SK-N-SH (cell line): ENCODE data around the gene STIL.
"Not testable (repeated sequence)": the region's sequence is repeated elsewhere in the genome, so short reads cannot be mapped to it uniquely, and the experiment has no call there.

ENCODE experiments used
- CHD2 ChIP-seq: fragments of 150-350 bp; IDR thresholded peaks from 2 replicates; pipeline ENCODE4 v1.6.1; 2018; ENCODE audit warnings: low read length; ENCODE audit not compliant: partially characterized antibody
- CTCF ChIP-seq: fragments of 200-600 bp; sonication (generic); IDR thresholded peaks from 2 replicates; pipeline ENCODE4 v1.6.1; 2017; ENCODE audit warnings: antibody characterized with exemption, mild to moderate bottlenecking, moderate library complexity
- EZH2phosphoT487 ChIP-seq: fragments of 200-600 bp; sonication (generic); IDR thresholded peaks from 2 replicates; pipeline ENCODE4 v1.6.1; 2017; ENCODE audit warnings: low read depth, mixed run types, mild to moderate bottlenecking, antibody characterized with exemption, moderate library complexity, borderline replicate concordance
- GABPA ChIP-seq: IDR thresholded peaks from 2 replicates; pipeline ENCODE4 v1.4.0; 2012; ENCODE audit warnings: low read depth, mild to moderate bottlenecking
- REST ChIP-seq: IDR thresholded peaks from 2 replicates; pipeline ENCODE4 v1.6.1; 2012; ENCODE audit warnings: mild to moderate bottlenecking, low read depth, low read length, moderate library complexity
- YY1 ChIP-seq: IDR thresholded peaks from 2 replicates; pipeline ENCODE4 v1.4.0; 2012; ENCODE audit warnings: low read depth, mild to moderate bottlenecking

GRCh38 chr1:47275811-47276210 is 38.1 kb downstream of the STIL start:
- not testable (repeated sequence) for TF ChIP-seq CTCF, YY1, REST, GABPA, EZH2phosphoT487, CHD2
